Measurements from ENCODE around the gene CCL21.

GRCh38 chr9:34723141-34723540, 13.2 kb upstream of the CCL21 start:
- TF ChIP-seq CTCF (IDR thresholded peaks at IDR 0.05) (no peak), POLR2AphosphoS5 (IDR thresholded peaks at IDR 0.05) (no peak), POLR2A (IDR thresholded peaks at IDR 0.05) (no peak)

All from prostate gland (tissue), 2 donors.